ENCODE results near the gene EGLN2.
A peak's percentile ranks its signal among the peaks of the same experiment; 100 is the strongest.

Gene EGLN2

DNA sequence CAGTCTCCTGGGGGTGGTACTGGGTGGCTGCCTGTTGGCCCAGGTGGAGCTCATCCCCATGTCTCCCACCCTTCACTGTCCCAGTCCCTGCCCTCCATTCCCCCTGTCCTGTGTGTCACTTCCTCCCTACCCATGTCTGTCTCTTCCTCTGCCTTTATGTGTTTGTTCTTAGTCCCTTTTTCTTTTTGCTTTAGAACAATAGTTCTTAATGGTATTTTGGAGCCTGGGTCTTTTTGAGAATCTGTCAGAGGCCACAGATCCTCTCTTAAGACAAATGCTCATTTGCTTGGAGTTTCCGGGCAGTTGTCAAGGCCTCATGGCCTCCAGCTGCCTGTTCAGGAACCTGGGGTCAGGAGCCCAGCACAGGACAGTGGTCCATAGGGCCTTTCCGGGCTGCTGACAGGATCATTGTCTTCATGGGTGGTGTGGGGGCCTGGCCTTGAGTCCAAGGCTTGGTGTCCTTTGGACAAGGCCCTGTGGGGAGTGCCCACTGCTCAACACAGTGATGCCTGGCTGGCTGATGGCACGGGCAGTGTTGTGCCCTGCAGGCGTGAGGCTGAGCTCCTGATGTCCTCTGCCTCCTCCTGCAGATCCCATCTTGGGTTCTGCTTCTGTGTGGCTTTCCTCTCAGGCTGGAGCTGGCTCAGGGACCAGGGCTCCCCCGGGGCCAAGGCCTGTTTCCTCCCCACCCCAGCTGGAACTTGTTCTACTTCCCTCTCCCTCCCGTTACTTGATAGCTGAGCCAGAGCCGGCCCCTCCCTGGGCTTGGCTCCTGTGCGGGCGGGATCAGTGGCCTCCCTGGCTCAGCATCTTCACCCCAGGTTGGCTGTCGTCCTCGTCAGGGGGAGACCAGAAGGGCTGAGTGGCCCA, 3.5 kb downstream of the EGLN2 start:
- TF ChIP-seq, protein P1, sequence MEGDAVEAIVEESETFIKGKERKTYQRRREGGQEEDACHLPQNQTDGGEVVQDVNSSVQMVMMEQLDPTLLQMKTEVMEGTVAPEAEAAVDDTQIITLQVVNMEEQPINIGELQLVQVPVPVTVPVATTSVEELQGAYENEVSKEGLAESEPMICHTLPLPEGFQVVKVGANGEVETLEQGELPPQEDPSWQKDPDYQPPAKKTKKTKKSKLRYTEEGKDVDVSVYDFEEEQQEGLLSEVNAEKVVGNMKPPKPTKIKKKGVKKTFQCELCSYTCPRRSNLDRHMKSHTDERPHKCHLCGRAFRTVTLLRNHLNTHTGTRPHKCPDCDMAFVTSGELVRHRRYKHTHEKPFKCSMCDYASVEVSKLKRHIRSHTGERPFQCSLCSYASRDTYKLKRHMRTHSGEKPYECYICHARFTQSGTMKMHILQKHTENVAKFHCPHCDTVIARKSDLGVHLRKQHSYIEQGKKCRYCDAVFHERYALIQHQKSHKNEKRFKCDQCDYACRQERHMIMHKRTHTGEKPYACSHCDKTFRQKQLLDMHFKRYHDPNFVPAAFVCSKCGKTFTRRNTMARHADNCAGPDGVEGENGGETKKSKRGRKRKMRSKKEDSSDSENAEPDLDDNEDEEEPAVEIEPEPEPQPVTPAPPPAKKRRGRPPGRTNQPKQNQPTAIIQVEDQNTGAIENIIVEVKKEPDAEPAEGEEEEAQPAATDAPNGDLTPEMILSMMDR (IDR thresholded peaks at IDR 0.05; ENCODE audit: low read depth, low read length), result no peak
- Histone ChIP-seq H3K27ac (peak overlapping the region; percentile 71), H3K4me3 (ENCODE audit: low read depth, low read length) (no peak overlapping the region), H3K27me3 (ENCODE audit: insufficient read depth, low read depth, severe bottlenecking) (no peaks in the 10 kb centered on the region), H3K36me3 (peaks cover 71% of the 10 kb centered on the region), H3K9me3 (ENCODE audit: severe bottlenecking) (no peaks in the 10 kb centered on the region)
- peak; percentile 50 for DNase-seq

DNA sequence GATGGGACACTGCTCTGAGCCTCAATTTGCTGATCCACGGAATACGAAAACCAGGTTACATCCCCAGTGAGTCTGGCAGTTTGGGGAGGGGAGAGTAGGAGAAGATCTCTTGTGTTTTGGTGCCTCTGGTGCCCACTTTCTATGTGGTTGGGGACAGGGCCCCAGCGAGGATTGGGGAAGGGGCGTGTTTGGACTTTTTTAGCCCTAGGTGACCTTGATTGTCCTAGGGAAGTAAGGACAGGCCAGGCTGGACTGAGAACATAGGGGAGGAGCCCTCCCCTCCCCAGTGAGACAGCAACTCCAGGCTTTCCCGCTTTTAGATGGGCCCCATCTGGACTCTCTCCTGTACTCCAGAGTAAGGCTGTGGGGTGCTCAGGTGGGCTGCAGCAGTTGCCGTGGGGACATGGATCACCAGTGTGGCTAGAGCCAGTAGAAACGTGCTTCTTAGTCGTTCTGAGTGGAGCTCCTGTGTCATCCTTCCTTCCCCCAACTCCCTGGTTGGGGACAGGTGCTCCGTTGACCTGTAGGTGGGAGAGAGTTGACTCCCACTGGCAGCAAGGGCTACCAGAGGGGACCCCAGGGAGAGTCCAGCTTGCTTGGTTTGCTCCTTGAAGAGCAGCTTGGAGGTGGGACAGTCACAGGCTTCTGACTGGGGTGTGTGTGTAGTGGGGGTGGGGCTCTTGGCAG, 4.3 kb downstream of the EGLN2 start:
- H3K4me3 ChIP-seq (ENCODE audit: low read depth, low read length), result peak overlapping the region; percentile 3; the same call in 1 of the 2 replicates
- DNase-seq, result no peak
- H3K36me3 ChIP-seq, result peaks cover 79% of the 10 kb centered on the region
- no peaks in the 10 kb centered on the region for H3K9me3 ChIP-seq (ENCODE audit: severe bottlenecking)
- TF ChIP-seq, protein P1 (IDR thresholded peaks at IDR 0.05; ENCODE audit: low read depth, low read length), result no peak
- H3K27me3 ChIP-seq (ENCODE audit: insufficient read depth, low read depth, severe bottlenecking), result no peaks in the 10 kb centered on the region
- H3K27ac ChIP-seq, result peak overlapping the region; percentile 71

DNA sequence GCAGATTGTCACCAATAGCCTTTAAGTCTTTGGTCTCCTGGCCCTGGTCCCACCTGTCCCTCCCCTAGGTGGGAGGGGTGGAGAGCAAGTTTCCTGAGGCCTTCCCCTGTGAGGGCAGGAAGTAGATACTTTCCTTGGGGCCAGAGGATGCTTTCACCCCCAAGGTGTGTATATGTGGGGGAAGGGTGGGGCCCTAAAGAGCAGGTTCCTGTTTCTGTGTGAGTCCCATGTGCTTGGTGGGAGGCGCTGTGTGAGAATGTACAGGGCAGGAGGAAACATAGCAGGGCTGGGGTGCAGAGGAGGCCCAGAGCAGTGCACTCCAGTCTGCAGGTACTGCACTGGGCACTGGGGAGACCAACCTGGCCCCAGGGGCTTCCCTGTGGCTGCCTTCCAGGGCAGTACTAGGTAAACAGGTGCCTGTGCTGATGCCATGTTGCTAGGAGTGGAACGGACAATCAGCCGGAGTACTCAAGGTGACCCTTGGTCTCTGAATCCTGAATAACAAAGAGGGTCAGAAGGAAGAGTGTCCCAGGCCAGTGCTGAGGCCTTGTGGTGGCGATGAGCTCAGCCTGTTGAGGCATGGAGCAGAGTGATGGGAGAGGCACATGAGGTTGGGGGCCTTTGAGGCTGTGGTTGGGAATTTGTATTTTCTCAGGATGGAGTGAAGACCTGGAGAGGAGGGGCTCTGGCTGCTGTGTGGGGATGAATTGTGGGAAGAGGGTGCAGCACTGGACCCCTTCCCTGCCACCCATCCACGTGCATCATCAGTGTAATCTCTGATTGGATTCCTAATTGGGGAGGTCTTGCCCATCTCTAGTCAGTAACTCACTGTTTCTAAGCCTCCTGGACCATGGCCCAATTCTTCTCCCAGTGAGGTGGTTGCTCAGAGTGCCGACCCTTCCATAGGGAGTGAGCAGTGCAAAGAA, 5.1 kb downstream of the EGLN2 start:
- Histone ChIP-seq H3K4me3 (ENCODE audit: low read depth, low read length) (no peak overlapping the region), H3K9me3 (ENCODE audit: severe bottlenecking) (no peaks in the 10 kb centered on the region), H3K27ac (peak overlapping the region; percentile 71), H3K36me3 (peaks cover 87% of the 10 kb centered on the region), H3K27me3 (ENCODE audit: insufficient read depth, low read depth, severe bottlenecking) (no peaks in the 10 kb centered on the region)
- TF ChIP-seq, protein P1 (IDR thresholded peaks at IDR 0.05; ENCODE audit: low read depth, low read length), result no peak
- DNase-seq, result peak; percentile 68

DNA sequence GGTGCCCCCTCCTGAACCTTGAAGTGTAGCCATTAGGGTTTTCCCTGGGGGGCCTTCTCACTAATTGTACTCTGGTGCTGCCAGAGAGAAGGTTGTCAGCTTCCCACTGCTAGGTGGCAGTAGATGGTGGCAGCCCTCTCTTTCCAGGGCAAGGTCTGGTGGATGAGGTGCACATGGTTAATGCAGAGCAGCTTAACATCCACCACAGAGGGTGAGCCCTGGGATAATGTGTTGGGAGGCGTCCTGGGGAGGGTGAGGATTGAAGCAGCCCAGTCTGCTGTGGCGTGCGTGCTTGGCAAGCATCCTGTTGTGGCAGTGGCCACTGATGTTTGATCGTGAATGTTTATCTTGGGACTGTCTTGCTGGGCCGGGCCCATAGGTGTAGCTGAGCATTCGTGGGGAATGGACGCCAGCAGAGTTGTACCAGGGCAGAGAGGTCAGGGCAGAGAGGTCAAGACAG, 5.8 kb downstream of the EGLN2 start:
- DNase-seq, result peak; percentile 49
- H3K36me3 ChIP-seq, result peaks cover 94% of the 10 kb centered on the region
- no peak overlapping the region for H3K4me3 ChIP-seq (ENCODE audit: low read depth, low read length)
- H3K27me3 ChIP-seq (ENCODE audit: insufficient read depth, low read depth, severe bottlenecking), result no peaks in the 10 kb centered on the region
- no peaks in the 10 kb centered on the region for H3K9me3 ChIP-seq (ENCODE audit: severe bottlenecking)
- TF ChIP-seq, protein P1 (IDR thresholded peaks at IDR 0.05; ENCODE audit: low read depth, low read length), result peak; percentile 31; the same call in 1 of the 2 replicates
- peak overlapping the region; percentile 28; the same call in 1 of the 2 replicates for H3K27ac ChIP-seq

DNA sequence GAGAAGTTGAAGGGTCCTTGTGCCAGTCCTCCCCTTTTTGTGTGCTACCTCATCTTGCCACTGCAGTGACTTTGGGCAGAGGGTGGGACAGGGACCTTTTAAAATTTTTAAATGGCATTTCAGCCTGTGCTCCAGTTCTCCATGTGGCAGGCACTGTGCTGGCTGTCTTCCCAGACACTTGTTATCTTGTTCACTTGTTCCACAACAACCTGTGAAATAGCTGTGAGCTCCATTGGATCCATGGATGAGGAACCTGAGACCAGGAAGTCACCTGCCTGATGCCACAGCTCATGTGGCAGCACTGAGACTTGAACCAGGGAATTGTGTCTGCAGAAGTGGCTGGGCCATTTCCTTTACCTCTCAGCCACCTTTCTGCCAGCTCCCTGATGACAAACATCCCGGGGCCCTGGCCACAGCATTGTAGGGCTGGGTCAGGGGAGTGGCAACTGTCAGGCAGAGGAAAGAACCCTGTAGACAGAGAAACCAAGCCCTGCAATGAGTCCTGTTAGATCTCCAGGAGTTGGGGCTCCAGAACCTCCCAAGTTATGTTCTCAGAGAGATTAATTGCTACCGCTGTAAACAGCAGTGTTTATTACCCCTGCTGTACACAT, 6.4 kb downstream of the EGLN2 start:
- Histone ChIP-seq H3K27me3 (ENCODE audit: insufficient read depth, low read depth, severe bottlenecking) (no peaks in the 10 kb centered on the region), H3K27ac (no peak overlapping the region; the same call in 1 of the 2 replicates), H3K9me3 (ENCODE audit: severe bottlenecking) (no peaks in the 10 kb centered on the region), H3K36me3 (peaks cover 92% of the 10 kb centered on the region), H3K4me3 (ENCODE audit: low read depth, low read length) (no peak overlapping the region)
- DNase-seq, result no peak
- TF ChIP-seq, protein P1 (IDR thresholded peaks at IDR 0.05; ENCODE audit: low read depth, low read length), result no peak
